Hematopoietic multipotent progenitor cell treated with erythropoietin and hydrocortisone succinate and interleukin-3 and kit ligand, for 4 days (in vitro differentiated cells): ENCODE measurements around the gene CD40.
"Not testable (repeated sequence)": the region's sequence is repeated elsewhere in the genome, so short reads cannot be mapped to it uniquely, and the experiment has no call there.

Experiments
- DNase-seq: peaks from one replicate; pipeline ENCODE4 v3.0.0-alpha.2; 2015

Gene CD40

GRCh38 chr20:46117704-46118467 is at the start of gene CD40:
TSS of gene CD40 (plus strand) at chr20:46118314. CDS start at chr20:46118344, 30 bp downstream.
- peak; percentile 89 for DNase-seq

GRCh38 chr20:46070215-46070900 is 47.8 kb upstream of the CD40 start:
- no peak for DNase-seq

- no peak for DNase-seq
These were observed 46.5 kb upstream of the CD40 start for GRCh38 chr20:46071573-46071972.

- no peak for DNase-seq
These were observed 45.1 kb upstream of the CD40 start for GRCh38 chr20:46073024-46073423.

GRCh38 chr20:46073443-46073842 is 44.7 kb upstream of the CD40 start:
- DNase-seq: no peak

GRCh38 chr20:46074006-46074405 is 44.1 kb upstream of the CD40 start:
- DNase-seq: no peak

- DNase-seq: no peak
These were observed 41.3 kb upstream of the CD40 start for GRCh38 chr20:46076806-46077205.

- no peak for DNase-seq
These were observed 40.3 kb upstream of the CD40 start for GRCh38 chr20:46077642-46078305.

- DNase-seq: no peak
These were observed 39.2 kb upstream of the CD40 start for GRCh38 chr20:46078954-46079353.

- no peak for DNase-seq
These were observed 37.0 kb upstream of the CD40 start for GRCh38 chr20:46081074-46081473.

GRCh38 chr20:46083101-46083500 is 35.0 kb upstream of the CD40 start:
- DNase-seq: no peak

GRCh38 chr20:46083531-46084061 is 34.5 kb upstream of the CD40 start:
- no peak for DNase-seq

- DNase-seq: no peak
These were observed 33.3 kb upstream of the CD40 start for GRCh38 chr20:46084805-46085178.

- DNase-seq: no peak
These were observed 32.8 kb upstream of the CD40 start for GRCh38 chr20:46085179-46085851.

- peak; percentile 56 for DNase-seq
These were observed 31.0 kb upstream of the CD40 start for GRCh38 chr20:46087161-46087560.

- DNase-seq: peak; percentile 44
These were observed 29.5 kb upstream of the CD40 start for GRCh38 chr20:46088409-46089166.

- no peak for DNase-seq
These were observed 29.0 kb upstream of the CD40 start for GRCh38 chr20:46089167-46089416.

- peak; percentile 98 for DNase-seq
These were observed 28.4 kb upstream of the CD40 start, which contains the start of gene NCOA5 for GRCh38 chr20:46089417-46090388. TSS of gene NCOA5 (minus strand) at chr20:46089962. CDS start at chr20:46079424, 10,538 bp downstream.

- DNase-seq: not testable (repeated sequence)
These were observed 26.2 kb upstream of the CD40 start for GRCh38 chr20:46091622-46092535.

GRCh38 chr20:46093531-46093930 is 24.6 kb upstream of the CD40 start:
- no peak for DNase-seq
